ENCODE data around the gene PTH1R. TPM values are rescaled to one million over a fixed set of nuclear protein-coding genes. Genes with fewer than 3 reads are reported as not detected.

PTH1R gene
- total and polyA plus RNA-seq, 10 of the 15 experiments (the other 5 are each of a cell fraction or from before 2014, with no cell fraction given), result not detected

DNA sequence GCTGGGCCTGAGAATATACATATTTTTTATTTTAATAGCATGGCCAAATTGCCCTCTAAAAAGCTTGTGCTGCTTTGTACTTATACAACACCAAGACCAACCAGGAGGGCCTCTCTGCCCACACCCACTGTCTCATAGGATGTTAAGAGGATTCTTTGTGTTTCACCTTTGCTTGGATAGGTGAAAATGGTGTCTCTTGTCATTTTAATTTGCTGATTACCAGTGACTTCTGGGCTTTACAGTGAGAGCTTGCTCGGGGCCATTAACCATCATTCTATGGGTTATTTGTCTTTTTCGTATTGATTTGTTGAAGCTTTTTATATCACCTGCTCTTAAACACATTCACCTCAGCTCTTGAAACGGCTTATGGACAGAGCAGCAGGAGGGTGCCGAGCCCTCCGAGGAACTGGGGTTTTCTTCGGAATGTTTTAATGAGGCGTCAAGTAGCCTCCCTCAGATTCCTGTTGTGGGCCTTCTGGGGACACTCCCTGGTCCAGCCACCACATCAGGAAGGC is 10.5 kb downstream of the PTH1R start:
- WGBS (ENCODE audit: insufficient coverage, insufficient replicate concordance, low lambda C conversion rate, missing lambda C conversion rate), result 23% methylated on average over 6 of the region's 7 CpGs
- no TSS peak for BruUV-seq (replicated peaks)
- Histone ChIP-seq H4K20me1 (ENCODE audit: control insufficient read depth, insufficient read depth) (peaks cover 3% of the 10 kb centered on the region; the same call in 1 of the 2 replicates), H3K79me2 (ENCODE audit: control insufficient read depth, insufficient read depth, low read length) (no peaks in the 10 kb centered on the region), H3K4me1 (ENCODE audit: control insufficient read depth, insufficient read depth, low read length) (no peaks in the 10 kb centered on the region), H3K9ac (ENCODE audit: control insufficient read depth, insufficient read depth, low read length) (no peak overlapping the region), H3K36me3 (ENCODE audit: control insufficient read depth in 2 of 2, insufficient read depth in 2 of 2, low read length in 1 of 2) (no peaks in the 10 kb centered on the region), H3K27ac (ENCODE audit: control insufficient read depth, insufficient read depth) (no peak overlapping the region), H3K4me3 (no peak overlapping the region), H3K9me3 (replicated peaks; ENCODE audit: control insufficient read depth, insufficient read depth, low read length) (no peaks in the 10 kb centered on the region), H3K4me2 (ENCODE audit: control insufficient read depth, insufficient read depth) (no peak overlapping the region), H2AFZ (ENCODE audit: control insufficient read depth, low read depth, low read length) (no peak overlapping the region), H3K27me3 (replicated peaks in 1 of 2; ENCODE audit: control insufficient read depth in 2 of 2, insufficient read depth in 2 of 2, low read length in 1 of 2) (peaks cover 10 to 18% of the 10 kb centered on the region in 2 experiments)
- POLR2A ChIA-PET, result no interaction called here
- no peak for FAIRE-seq
- RAD21 ChIA-PET (ENCODE audit: unreplicated experiment), result no interaction called here
- intact Hi-C loops (cut with micrococcal nuclease; ENCODE audit: unreplicated experiment), result no loop called here
- CTCF ChIA-PET, result interaction anchor here (0.9 to 1.1 kb wide), 2 partner anchors 21 to 22 kb away, joined by 3 to 5 read pairs; no protein-coding TSS in a partner anchor
- SMC1A ChIA-PET (ENCODE audit: uncharacterized antibody, unreplicated experiment), result no interaction called here
- no peak for ATAC-seq
- TF ChIP-seq, protein P1, sequence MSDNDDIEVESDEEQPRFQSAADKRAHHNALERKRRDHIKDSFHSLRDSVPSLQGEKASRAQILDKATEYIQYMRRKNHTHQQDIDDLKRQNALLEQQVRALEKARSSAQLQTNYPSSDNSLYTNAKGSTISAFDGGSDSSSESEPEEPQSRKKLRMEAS (IDR thresholded peaks at IDR 0.05; ENCODE audit: low read depth, low read length), result no peak
- TF ChIP-seq ATF7 (IDR thresholded peaks at IDR 0.05; ENCODE audit: low read depth) (no peak), POLR2AphosphoS2 (IDR thresholded peaks at IDR 0.05; ENCODE audit: low read depth, low read length) (no peak), BRCA1 (IDR thresholded peaks at IDR 0.05; ENCODE audit: low read depth, low read length) (no peak), LARP7 (IDR thresholded peaks at IDR 0.05) (no peak), RFX5 (IDR thresholded peaks at IDR 0.05; ENCODE audit: low read depth, low read length) (no peak), EED (IDR thresholded peaks at IDR 0.05; ENCODE audit: low read depth) (no peak), MTA3 (IDR thresholded peaks at IDR 0.05; ENCODE audit: borderline replicate concordance, low read length) (no peak), FOS (IDR thresholded peaks at IDR 0.05; ENCODE audit: borderline replicate concordance, extremely low read depth, insufficient read length) (no peak), SMARCA5 (IDR thresholded peaks at IDR 0.05) (no peak)
- TF ChIP-seq, protein P2, sequence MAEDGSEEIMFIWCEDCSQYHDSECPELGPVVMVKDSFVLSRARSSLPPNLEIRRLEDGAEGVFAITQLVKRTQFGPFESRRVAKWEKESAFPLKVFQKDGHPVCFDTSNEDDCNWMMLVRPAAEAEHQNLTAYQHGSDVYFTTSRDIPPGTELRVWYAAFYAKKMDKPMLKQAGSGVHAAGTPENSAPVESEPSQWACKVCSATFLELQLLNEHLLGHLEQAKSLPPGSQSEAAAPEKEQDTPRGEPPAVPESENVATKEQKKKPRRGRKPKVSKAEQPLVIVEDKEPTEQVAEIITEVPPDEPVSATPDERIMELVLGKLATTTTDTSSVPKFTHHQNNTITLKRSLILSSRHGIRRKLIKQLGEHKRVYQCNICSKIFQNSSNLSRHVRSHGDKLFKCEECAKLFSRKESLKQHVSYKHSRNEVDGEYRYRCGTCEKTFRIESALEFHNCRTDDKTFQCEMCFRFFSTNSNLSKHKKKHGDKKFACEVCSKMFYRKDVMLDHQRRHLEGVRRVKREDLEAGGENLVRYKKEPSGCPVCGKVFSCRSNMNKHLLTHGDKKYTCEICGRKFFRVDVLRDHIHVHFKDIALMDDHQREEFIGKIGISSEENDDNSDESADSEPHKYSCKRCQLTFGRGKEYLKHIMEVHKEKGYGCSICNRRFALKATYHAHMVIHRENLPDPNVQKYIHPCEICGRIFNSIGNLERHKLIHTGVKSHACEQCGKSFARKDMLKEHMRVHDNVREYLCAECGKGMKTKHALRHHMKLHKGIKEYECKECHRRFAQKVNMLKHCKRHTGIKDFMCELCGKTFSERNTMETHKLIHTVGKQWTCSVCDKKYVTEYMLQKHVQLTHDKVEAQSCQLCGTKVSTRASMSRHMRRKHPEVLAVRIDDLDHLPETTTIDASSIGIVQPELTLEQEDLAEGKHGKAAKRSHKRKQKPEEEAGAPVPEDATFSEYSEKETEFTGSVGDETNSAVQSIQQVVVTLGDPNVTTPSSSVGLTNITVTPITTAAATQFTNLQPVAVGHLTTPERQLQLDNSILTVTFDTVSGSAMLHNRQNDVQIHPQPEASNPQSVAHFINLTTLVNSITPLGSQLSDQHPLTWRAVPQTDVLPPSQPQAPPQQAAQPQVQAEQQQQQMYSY (CRISPR knock-in tag; IDR thresholded peaks at IDR 0.05), result no peak
- TF ChIP-seq, protein P3, sequence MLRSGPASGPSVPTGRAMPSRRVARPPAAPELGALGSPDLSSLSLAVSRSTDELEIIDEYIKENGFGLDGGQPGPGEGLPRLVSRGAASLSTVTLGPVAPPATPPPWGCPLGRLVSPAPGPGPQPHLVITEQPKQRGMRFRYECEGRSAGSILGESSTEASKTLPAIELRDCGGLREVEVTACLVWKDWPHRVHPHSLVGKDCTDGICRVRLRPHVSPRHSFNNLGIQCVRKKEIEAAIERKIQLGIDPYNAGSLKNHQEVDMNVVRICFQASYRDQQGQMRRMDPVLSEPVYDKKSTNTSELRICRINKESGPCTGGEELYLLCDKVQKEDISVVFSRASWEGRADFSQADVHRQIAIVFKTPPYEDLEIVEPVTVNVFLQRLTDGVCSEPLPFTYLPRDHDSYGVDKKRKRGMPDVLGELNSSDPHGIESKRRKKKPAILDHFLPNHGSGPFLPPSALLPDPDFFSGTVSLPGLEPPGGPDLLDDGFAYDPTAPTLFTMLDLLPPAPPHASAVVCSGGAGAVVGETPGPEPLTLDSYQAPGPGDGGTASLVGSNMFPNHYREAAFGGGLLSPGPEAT (IDR thresholded peaks at IDR 0.05; ENCODE audit: low read depth), result no peak
- TF ChIP-seq, protein P4, sequence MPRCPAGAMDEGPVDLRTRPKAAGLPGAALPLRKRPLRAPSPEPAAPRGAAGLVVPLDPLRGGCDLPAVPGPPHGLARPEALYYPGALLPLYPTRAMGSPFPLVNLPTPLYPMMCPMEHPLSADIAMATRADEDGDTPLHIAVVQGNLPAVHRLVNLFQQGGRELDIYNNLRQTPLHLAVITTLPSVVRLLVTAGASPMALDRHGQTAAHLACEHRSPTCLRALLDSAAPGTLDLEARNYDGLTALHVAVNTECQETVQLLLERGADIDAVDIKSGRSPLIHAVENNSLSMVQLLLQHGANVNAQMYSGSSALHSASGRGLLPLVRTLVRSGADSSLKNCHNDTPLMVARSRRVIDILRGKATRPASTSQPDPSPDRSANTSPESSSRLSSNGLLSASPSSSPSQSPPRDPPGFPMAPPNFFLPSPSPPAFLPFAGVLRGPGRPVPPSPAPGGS (IDR thresholded peaks at IDR 0.05; ENCODE audit: borderline replicate concordance, insufficient read depth, low read depth, low read length, poor library complexity, severe bottlenecking), result no peak
- TF ChIP-seq, protein P5, sequence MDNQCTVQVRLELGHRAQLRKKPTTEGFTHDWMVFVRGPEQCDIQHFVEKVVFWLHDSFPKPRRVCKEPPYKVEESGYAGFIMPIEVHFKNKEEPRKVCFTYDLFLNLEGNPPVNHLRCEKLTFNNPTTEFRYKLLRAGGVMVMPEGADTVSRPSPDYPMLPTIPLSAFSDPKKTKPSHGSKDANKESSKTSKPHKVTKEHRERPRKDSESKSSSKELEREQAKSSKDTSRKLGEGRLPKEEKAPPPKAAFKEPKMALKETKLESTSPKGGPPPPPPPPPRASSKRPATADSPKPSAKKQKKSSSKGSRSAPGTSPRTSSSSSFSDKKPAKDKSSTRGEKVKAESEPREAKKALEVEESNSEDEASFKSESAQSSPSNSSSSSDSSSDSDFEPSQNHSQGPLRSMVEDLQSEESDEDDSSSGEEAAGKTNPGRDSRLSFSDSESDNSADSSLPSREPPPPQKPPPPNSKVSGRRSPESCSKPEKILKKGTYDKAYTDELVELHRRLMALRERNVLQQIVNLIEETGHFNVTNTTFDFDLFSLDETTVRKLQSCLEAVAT (IDR thresholded peaks at IDR 0.05), result no peak
- in situ Hi-C loops (cut with MboI), result no loop called here
- no peak for DNase-seq (ENCODE audit: low read depth, low spot score)

Measured in GM12878 (cell line).